Liver (tissue), 3 donors: ENCODE data around the gene CXCR6.

Experiments used
- GABPA ChIP-seq, 2 donors: IDR thresholded peaks in 1 of 2; conservative IDR thresholded peaks in 1 of 2; 2 replicates each; pipeline ENCODE4 v1.6.1; 2016; ENCODE audit warnings: antibody characterized with exemption in 2 of 2, mild to moderate bottlenecking in 1 of 2, moderate library complexity in 1 of 2
- SP1 ChIP-seq: IDR thresholded peaks from 2 replicates; pipeline ENCODE4 v1.6.1; 2018; ENCODE audit warnings: antibody characterized with exemption, mild to moderate bottlenecking
- YY1 ChIP-seq: IDR thresholded peaks from 2 replicates; pipeline ENCODE4 v1.6.1; 2016; ENCODE audit warnings: antibody characterized with exemption, mild to moderate bottlenecking
- TF ChIP-seq, protein P1 (sequence below): fragments of 150-350 bp; IDR thresholded peaks from 2 replicates; pipeline ENCODE4 v1.5.1; 2017; ENCODE audit warnings: improper control_type of control experiment, low read depth, low read length; ENCODE audit not compliant: missing input control
- TF ChIP-seq, protein P2 (sequence below): IDR thresholded peaks from 2 replicates; pipeline ENCODE4 v1.6.1; 2016; ENCODE audit warnings: antibody characterized with exemption, mild to moderate bottlenecking
- TF ChIP-seq, protein P3 (sequence below): IDR thresholded peaks from 2 replicates; pipeline ENCODE4 v1.6.1; 2016; ENCODE audit warnings: antibody characterized with exemption
- donor health status: healthy.
- donor health status: healthy.

DNA sequence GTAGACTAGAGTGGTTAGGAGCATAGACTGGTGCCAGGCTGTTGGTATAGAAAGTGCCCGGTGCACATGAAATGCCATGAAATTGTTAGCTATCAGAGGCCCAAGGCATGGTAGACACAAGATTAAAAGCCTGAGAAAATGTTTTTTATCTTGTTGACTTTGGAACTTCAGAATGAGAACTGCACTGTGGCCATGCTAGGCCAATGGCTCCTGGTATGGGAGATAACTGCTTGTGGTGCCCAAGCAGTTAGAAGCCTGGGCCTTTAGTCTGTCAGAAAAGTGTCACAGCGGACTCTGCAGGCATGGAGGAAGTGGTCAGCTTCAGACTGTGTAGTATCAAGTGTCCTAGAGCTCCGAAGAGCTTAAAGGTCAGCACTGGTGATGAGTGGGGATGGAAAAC is 40.5 kb downstream of the CXCR6 start:
- TF ChIP-seq, protein P1, sequence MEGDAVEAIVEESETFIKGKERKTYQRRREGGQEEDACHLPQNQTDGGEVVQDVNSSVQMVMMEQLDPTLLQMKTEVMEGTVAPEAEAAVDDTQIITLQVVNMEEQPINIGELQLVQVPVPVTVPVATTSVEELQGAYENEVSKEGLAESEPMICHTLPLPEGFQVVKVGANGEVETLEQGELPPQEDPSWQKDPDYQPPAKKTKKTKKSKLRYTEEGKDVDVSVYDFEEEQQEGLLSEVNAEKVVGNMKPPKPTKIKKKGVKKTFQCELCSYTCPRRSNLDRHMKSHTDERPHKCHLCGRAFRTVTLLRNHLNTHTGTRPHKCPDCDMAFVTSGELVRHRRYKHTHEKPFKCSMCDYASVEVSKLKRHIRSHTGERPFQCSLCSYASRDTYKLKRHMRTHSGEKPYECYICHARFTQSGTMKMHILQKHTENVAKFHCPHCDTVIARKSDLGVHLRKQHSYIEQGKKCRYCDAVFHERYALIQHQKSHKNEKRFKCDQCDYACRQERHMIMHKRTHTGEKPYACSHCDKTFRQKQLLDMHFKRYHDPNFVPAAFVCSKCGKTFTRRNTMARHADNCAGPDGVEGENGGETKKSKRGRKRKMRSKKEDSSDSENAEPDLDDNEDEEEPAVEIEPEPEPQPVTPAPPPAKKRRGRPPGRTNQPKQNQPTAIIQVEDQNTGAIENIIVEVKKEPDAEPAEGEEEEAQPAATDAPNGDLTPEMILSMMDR = no peak
- TF ChIP-seq GABPA (IDR thresholded peaks at IDR 0.05 in 1 of 2, conservative IDR thresholded peaks at IDR 0.05 in 1 of 2) (no peak), YY1 (no peak), SP1 (no peak)
- TF ChIP-seq, protein P2, sequence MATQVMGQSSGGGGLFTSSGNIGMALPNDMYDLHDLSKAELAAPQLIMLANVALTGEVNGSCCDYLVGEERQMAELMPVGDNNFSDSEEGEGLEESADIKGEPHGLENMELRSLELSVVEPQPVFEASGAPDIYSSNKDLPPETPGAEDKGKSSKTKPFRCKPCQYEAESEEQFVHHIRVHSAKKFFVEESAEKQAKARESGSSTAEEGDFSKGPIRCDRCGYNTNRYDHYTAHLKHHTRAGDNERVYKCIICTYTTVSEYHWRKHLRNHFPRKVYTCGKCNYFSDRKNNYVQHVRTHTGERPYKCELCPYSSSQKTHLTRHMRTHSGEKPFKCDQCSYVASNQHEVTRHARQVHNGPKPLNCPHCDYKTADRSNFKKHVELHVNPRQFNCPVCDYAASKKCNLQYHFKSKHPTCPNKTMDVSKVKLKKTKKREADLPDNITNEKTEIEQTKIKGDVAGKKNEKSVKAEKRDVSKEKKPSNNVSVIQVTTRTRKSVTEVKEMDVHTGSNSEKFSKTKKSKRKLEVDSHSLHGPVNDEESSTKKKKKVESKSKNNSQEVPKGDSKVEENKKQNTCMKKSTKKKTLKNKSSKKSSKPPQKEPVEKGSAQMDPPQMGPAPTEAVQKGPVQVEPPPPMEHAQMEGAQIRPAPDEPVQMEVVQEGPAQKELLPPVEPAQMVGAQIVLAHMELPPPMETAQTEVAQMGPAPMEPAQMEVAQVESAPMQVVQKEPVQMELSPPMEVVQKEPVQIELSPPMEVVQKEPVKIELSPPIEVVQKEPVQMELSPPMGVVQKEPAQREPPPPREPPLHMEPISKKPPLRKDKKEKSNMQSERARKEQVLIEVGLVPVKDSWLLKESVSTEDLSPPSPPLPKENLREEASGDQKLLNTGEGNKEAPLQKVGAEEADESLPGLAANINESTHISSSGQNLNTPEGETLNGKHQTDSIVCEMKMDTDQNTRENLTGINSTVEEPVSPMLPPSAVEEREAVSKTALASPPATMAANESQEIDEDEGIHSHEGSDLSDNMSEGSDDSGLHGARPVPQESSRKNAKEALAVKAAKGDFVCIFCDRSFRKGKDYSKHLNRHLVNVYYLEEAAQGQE = no peak
- TF ChIP-seq, protein P3, sequence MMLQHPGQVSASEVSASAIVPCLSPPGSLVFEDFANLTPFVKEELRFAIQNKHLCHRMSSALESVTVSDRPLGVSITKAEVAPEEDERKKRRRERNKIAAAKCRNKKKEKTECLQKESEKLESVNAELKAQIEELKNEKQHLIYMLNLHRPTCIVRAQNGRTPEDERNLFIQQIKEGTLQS = no peak
